Measurements from ENCODE around the gene ZFPM1.
A peak's percentile ranks its signal among the peaks of the same experiment; 100 is the strongest.

Gene ZFPM1

GRCh38 chr16:88464447-88465318 lies 11.6 kb downstream of the ZFPM1 start:
- no peak overlapping the region for H3K4me3 ChIP-seq (ENCODE audit: control insufficient read depth, low read depth, low read length)
- no peak for TF ChIP-seq CTCF (conservative IDR thresholded peaks at IDR 0.05; ENCODE audit: control insufficient read depth, insufficient read depth, low read depth, low read length)

GRCh38 chr16:88465387-88465983 lies 12.4 kb downstream of the ZFPM1 start:
- TF ChIP-seq CTCF (conservative IDR thresholded peaks at IDR 0.05; ENCODE audit: control insufficient read depth, insufficient read depth, low read depth, low read length): no peak
- no peak overlapping the region for H3K4me3 ChIP-seq (ENCODE audit: control insufficient read depth, low read depth, low read length)
- no peak for DNase-seq (ENCODE audit: low read depth)

More at GRCh38 chr16:88464447-88465318, 11.6 kb downstream of the ZFPM1 start:
- no peak for DNase-seq (ENCODE audit: low read depth)

GRCh38 chr16:88466175-88466862 lies 13.2 kb downstream of the ZFPM1 start:
- no peak for TF ChIP-seq CTCF (conservative IDR thresholded peaks at IDR 0.05; ENCODE audit: control insufficient read depth, insufficient read depth, low read depth, low read length)
- H3K4me3 ChIP-seq (ENCODE audit: control insufficient read depth, low read depth, low read length): no peak overlapping the region
- DNase-seq (ENCODE audit: low read depth): no peak

- DNase-seq (ENCODE audit: low read depth): no peak
- H3K4me3 ChIP-seq (ENCODE audit: control insufficient read depth, low read depth, low read length): no peak overlapping the region
- TF ChIP-seq CTCF (conservative IDR thresholded peaks at IDR 0.05; ENCODE audit: control insufficient read depth, insufficient read depth, low read depth, low read length): no peak
Observed at GRCh38 chr16:88466949-88467348, 13.9 kb downstream of the ZFPM1 start.

GRCh38 chr16:88467541-88467944 lies 14.5 kb downstream of the ZFPM1 start:
- no peak overlapping the region for H3K4me3 ChIP-seq (ENCODE audit: control insufficient read depth, low read depth, low read length)
- no peak for DNase-seq (ENCODE audit: low read depth)
- no peak for TF ChIP-seq CTCF (conservative IDR thresholded peaks at IDR 0.05; ENCODE audit: control insufficient read depth, insufficient read depth, low read depth, low read length)

GRCh38 chr16:88468275-88469129 lies 15.4 kb downstream of the ZFPM1 start:
- no peak overlapping the region for H3K4me3 ChIP-seq (ENCODE audit: control insufficient read depth, low read depth, low read length)
- peak; percentile 31 for DNase-seq (ENCODE audit: low read depth)
- no peak for TF ChIP-seq CTCF (conservative IDR thresholded peaks at IDR 0.05; ENCODE audit: control insufficient read depth, insufficient read depth, low read depth, low read length)

Measured in fibroblast of mammary gland (primary cell).